NCI-H2107 treated with DMSO at 0.1 percent for 48 hours (cell line): Measurements from ENCODE around the gene PI4KA.
"Not testable (repeated sequence)": the region's sequence is repeated elsewhere in the genome, so short reads cannot be mapped to it uniquely, and the experiment has no call there.

ENCODE experiments used
- DNase-seq: peaks from one replicate; lab custom pipeline; 2025; ENCODE audit not compliant: unreplicated experiment; lab: John Stamatoyannopoulos, UW

The PI4KA gene

GRCh38 chr22:20852076-20852475, 6.5 kb downstream of the PI4KA start:
- no peak for DNase-seq

DNA sequence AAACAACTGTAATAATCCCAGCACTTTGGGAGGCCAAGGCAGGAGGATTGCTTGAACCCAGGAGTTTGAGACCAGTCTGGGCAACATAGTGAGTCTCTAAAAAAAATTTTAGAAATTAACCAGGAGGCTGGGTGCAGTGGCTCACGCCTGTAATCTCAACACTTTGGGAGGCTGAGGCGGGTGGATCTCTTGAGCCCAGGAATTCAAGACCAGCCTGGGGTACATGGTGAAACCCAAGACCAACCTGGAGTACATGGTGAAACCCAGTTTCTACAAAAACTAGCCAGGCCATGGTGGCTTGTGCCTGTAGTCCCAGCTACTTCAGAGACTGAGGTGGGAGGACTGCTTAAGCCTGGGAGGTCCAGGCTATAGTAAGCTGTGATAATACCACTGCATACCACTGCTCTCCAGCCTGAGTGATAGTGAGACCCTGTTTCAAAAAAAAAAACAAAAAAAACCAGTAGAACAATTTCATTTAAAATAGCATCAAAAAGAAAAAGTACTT, 11.2 kb downstream of the PI4KA start:
- DNase-seq: no peak

DNA sequence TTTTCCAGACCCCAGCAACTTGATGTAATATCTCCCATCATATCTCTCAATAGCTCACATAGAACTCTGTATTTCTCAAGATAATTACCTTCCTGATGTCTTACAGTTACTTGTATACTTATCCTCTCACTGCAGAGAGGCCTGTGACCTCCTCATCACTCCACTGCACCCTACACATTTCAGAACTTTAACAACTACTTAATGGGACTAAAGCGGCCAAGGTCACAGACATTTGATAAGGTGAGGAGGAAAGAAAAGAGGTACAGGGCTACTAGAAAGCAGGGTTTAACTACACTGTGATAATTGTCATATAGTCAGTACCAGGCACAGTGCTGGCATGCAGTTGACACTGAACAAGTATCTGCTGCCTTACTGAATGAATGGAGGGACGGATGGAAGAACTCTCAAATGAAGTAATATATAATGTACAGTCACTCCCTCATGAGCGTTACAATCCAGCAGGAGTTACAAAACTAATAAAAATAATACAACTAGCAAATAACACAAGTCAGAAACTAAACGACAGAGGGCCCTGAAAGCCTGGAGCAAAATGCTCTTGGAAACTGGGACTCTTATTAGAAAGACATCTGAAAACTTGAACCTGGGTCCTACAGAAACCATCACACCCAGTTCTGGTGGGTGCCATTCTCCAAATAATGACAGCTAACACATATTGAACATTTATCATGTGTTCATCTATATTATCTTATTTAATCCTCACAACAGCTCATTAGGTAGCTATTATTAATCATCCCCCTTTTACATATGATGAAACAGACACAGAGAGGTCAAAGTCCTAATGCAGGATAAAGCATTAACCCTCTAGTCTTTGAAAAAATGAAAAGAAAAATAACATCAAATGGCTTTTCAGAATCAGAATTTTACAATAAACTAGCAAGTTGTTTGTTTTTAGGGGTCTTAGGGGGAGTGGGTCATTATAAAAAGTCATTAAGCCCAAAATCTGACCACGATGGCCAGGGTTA, 14.3 kb downstream of the PI4KA start:
- DNase-seq: no peak

GRCh38 chr22:20843501-20843900, 15.1 kb downstream of the PI4KA start:
- no peak for DNase-seq

GRCh38 chr22:20840646-20841371, 17.8 kb downstream of the PI4KA start:
- no peak for DNase-seq

DNA sequence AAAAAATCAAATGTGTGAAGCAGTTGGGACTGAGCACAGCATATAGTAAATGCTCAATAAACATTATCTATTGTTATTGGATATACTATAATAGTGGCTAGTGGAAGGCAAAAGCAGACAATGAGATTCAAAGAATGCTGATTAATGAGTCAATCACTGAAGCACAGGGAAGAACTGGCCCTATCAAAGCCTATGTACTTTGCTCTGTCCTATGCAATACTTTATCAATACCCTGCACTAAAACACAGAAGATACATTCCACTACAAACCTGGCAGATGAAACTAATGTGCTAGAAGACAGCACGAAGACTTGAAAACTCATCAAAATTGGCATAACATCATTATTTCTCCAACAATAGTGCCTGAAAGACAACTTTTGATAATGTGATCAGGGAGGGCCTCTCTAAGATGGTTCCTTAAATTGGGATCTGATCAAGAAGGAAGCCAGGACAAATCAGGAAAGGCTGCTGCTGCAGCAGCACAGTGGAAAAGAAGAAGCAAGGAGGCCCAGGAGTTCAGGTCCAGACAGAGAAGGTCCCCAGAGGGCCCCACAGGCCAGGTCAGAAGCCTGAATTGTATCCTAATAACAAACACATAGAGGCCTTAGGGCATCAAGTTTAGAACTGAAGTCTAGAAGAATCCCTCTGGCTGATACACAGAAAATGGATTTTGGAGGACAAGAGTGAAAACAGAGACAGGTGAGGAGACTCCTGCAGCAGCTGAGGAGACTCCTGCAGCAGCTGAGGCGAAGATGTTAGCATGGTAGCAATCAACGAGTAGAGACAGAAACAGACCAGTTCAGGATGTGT, 18.6 kb downstream of the PI4KA start:
- DNase-seq: no peak

DNA sequence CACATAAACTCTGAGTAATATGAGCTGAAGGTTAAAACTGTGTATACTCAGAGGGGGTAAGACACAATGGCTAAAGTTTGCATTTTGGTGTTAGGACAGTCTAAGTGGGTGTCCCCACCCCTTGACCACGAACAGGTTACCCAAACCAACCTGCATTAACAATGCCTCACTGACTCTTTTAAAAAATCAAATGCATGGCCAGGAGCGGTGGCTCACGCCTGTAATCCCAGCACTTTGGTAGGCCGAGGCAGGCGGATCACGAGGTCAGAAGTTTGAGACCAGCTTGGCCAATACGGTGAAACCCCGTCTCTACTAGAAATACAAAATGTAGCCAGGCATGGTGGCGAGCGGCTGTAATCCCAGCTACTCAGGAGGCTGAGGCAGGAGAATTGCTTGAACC, 19.3 kb downstream of the PI4KA start:
- DNase-seq: not testable (repeated sequence)

GRCh38 chr22:20836987-20837823, 21.4 kb downstream of the PI4KA start:
- DNase-seq: no peak

GRCh38 chr22:20834725-20835124, 23.9 kb downstream of the PI4KA start:
- DNase-seq: no peak

- DNase-seq: no peak
Observed at GRCh38 chr22:20834206-20834605, 24.4 kb downstream of the PI4KA start.

DNA sequence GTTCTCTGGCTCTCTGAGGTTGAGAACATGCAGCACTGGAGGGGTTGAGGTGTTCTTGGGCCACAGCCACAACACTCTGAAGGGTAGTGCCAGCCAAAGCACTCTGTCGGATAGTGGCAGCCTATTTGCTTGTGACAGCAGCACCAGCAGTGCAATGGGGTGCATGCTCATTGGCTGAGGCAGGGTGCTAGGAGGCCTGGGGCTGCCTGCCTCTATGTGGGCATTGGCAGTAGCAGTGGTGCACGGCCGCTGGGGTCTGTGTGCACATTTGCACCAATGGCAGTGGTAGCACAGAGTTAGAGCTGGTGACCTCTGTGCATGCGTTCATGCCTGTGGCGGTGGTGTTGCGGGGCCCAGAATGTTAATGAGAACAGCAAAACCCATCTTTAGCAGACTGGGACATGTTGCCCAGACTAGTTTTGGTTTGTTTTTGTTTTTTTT, 25.4 kb downstream of the PI4KA start:
- DNase-seq: no peak

- no peak for DNase-seq
Observed at GRCh38 chr22:20829491-20830134, 29.0 kb downstream of the PI4KA start.

- not testable (repeated sequence) for DNase-seq
Observed at GRCh38 chr22:20826373-20827152, 32.0 kb downstream of the PI4KA start.

DNA sequence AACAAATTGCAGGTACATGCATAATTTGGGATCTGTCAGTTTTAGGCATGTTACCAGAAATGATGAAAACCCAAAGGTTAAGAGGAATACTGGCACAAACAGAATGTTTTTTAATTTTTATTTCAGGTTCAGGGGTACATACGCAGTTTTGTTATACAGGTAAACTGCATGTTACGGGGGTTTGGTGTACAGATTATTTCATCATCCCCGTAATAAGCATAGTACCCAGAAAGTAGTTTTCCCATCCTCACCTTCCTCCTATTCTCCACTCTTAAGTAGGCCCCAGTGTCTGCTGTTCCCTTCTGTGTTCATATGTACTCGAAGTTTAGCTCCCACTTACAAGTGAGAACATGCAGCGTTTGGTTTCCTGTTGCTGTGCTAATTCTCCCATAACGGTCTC, 33.0 kb downstream of the PI4KA start:
- no peak for DNase-seq

DNA sequence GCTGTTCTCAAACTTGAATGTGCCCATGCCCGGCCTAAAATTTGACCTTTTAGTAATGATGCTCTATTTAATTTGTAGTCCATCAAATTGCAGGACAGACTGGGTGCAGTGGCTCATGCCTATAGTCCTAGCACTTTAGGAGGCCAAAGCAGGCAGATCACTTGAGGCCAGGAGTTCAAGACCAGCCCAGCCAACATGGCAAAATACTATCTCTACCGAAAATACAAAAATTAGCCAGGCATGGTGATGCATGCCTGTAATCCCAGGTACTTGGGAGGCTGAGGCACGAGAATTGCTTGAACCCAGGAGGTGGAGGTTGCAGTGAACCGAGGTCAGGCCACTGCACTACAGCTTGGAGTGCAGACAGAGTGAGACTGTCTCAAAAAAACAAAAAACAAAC, 33.4 kb downstream of the PI4KA start:
- not testable (repeated sequence) for DNase-seq

DNA sequence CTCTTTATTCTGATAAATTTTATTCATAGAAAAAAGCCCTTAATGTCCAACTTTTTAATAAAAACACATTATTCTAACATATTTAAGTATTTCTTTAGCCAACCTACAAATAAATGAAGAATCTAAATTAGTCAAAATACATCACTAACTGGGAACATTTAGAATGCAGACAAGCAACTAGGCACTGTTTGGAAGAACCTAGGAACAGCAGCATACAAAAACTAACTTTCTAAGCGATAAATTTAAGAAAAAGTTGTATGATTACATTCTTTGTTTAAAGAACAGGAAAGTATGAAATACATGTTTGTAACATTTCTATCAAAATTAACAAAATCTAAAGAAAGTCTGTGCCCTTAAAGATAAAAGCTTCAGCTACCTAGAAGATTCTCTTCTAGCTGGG, 35.3 kb downstream of the PI4KA start:
- DNase-seq: no peak

GRCh38 chr22:20822240-20822639, 36.4 kb downstream of the PI4KA start:
- DNase-seq: no peak

DNA sequence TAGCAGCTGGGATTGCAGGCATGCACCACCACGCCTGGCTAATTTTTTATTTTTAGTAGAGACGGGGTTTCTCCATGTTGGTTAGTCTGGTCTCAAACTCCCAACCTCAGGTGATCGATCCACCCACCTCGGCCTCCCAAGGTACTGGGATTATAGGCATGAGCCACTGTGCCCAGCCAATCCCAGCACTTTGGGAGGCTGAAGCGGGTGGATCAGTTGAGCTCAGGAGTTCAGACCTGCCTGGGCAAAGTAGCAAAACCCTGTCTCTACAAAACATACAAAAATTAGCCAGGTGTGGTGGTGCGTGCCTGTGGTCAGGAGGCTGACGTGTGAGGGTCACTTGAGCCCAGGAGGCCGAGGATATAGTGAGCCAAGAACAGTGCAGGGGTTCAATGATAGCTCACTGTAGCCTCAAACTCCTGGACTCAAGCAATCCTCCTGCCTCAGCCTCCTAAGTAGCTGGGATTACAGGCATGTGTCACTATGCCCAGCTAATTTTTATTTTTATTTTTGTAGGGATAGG, 36.8 kb downstream of the PI4KA start:
- not testable (repeated sequence) for DNase-seq

DNA sequence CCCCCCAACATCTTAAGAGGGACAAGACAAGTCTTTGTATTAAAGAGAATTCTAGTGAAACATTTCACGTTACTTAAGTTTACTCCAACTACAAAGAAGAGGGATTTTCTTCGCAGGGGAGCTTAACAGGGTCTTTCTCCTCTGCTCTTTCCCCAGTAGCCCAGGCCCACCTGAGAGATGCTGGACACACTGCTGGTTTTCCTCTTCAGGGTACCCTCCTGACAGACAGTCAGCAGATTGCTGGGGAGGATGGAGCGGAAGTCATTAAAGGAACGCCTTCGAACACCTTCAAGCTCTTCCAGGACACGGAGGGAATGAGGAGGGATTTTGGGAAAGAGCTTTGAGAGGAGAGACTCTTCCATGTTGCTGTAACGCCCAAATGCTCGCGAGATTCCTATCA, 39.1 kb downstream of the PI4KA start:
- DNase-seq: no peak
